ENCODE measurements around the gene MIX23.

MIX23 gene

GRCh38 chr3:122406198-122406597 lies 23.2 kb upstream of the MIX23 start:
- no peaks in the 10 kb centered on the region for H3K27me3 Mint-ChIP-seq
- H3K4me3 Mint-ChIP-seq = no peak overlapping the region
- H3K9me3 Mint-ChIP-seq = no peaks in the 10 kb centered on the region
- peaks cover 64% of the 10 kb centered on the region for H3K36me3 Mint-ChIP-seq (ENCODE audit: low read depth)
- no peak overlapping the region for H3K27ac Mint-ChIP-seq
- H3K4me1 Mint-ChIP-seq (ENCODE audit: low read depth) = peaks cover 29% of the 10 kb centered on the region
- intact Hi-C loops (cut with micrococcal nuclease) = no loop called here

GRCh38 chr3:122405015-122405414 lies 22.0 kb upstream of the MIX23 start:
- Mint-ChIP-seq H3K4me1 (ENCODE audit: low read depth) (peaks cover 26% of the 10 kb centered on the region), H3K27ac (no peak overlapping the region), H3K9me3 (no peaks in the 10 kb centered on the region), H3K27me3 (no peaks in the 10 kb centered on the region), H3K4me3 (no peak overlapping the region), H3K36me3 (ENCODE audit: low read depth) (peaks cover 56% of the 10 kb centered on the region)
- intact Hi-C loops (cut with micrococcal nuclease) = no loop called here

GRCh38 chr3:122403489-122403888 lies 20.5 kb upstream of the MIX23 start:
- H3K27me3 Mint-ChIP-seq = no peaks in the 10 kb centered on the region
- intact Hi-C loops (cut with micrococcal nuclease) = no loop called here
- H3K4me1 Mint-ChIP-seq (ENCODE audit: low read depth) = peaks cover 14% of the 10 kb centered on the region
- H3K27ac Mint-ChIP-seq = no peak overlapping the region
- H3K4me3 Mint-ChIP-seq = no peak overlapping the region
- H3K36me3 Mint-ChIP-seq (ENCODE audit: low read depth) = peaks cover 59% of the 10 kb centered on the region
- no peaks in the 10 kb centered on the region for H3K9me3 Mint-ChIP-seq

GRCh38 chr3:122398920-122399319 lies 15.9 kb upstream of the MIX23 start:
- H3K36me3 Mint-ChIP-seq (ENCODE audit: low read depth) = peaks cover 31% of the 10 kb centered on the region
- no peaks in the 10 kb centered on the region for H3K9me3 Mint-ChIP-seq
- intact Hi-C loops (cut with micrococcal nuclease) = no loop called here
- peaks cover 18% of the 10 kb centered on the region for H3K4me1 Mint-ChIP-seq (ENCODE audit: low read depth)
- no peak overlapping the region for H3K4me3 Mint-ChIP-seq
- no peak overlapping the region for H3K27ac Mint-ChIP-seq
- no peaks in the 10 kb centered on the region for H3K27me3 Mint-ChIP-seq

DNA sequence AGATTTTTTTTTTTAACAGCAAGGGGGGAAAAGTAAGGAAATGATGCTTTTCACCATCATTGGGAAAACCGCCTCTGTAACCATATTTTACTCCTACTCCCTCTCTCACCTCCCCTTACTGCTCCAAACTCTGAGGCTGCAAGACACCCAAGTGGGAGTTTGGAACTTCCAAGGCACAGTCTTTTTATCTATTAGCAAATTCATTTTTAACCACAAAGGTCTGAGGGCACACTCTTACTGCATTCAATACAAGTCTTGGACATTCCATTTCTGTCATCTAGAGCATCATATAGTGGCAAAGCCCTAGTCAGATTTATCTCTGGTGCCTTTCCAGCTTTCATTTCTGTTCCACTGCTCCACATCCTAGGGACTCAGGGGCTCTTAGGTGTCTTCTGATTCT lies 14.2 kb upstream of the MIX23 start:
- Mint-ChIP-seq H3K9me3 (no peaks in the 10 kb centered on the region), H3K4me3 (no peak overlapping the region), H3K36me3 (ENCODE audit: low read depth) (peaks cover 23% of the 10 kb centered on the region), H3K27ac (no peak overlapping the region), H3K4me1 (ENCODE audit: low read depth) (peaks cover 8% of the 10 kb centered on the region), H3K27me3 (no peaks in the 10 kb centered on the region)
- intact Hi-C loops (cut with micrococcal nuclease) = no loop called here

DNA sequence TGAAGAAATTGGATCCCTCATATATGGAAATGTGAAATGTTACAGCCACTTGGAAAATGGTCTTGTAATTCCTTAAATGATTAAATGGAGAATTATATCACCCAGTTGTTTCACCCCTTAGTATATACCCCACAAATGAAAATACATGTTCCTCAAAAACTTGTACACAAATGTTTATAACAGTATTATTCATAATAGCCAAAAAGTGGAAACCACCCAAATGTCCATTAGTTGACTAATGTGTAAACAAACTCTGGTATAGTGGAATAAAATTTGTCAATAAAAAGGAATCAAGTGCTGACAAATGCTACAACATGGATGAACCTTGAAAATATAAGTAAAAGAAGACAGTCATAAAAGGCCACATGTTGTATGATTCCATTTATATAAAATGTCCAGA lies 13.5 kb upstream of the MIX23 start:
- H3K27ac Mint-ChIP-seq = no peak overlapping the region
- peaks cover 23% of the 10 kb centered on the region for H3K36me3 Mint-ChIP-seq (ENCODE audit: low read depth)
- no peaks in the 10 kb centered on the region for H3K9me3 Mint-ChIP-seq
- intact Hi-C loops (cut with micrococcal nuclease) = no loop called here
- H3K27me3 Mint-ChIP-seq = no peaks in the 10 kb centered on the region
- no peak overlapping the region for H3K4me3 Mint-ChIP-seq
- H3K4me1 Mint-ChIP-seq (ENCODE audit: low read depth) = peaks cover 8% of the 10 kb centered on the region

DNA sequence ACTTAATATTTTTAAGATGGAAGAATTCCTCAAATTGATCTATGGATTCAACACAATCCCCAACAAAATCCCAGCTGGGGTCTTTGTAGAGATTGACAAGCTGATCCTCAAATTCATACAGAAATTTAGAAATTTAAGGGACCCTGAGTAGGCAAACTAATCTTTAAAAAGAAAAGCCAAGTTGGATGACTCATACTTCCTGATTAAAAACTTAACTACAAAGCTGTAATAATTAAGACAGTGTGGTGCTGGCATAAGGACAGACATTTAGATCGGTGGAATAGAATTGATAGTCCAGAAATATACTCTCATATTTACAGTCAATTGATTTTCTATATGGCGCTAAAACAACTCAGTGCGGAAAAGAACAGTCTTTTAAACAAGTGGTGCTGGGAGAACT lies 12.6 kb upstream of the MIX23 start:
- intact Hi-C loops (cut with micrococcal nuclease) = no loop called here
- no peaks in the 10 kb centered on the region for H3K27me3 Mint-ChIP-seq
- no peak overlapping the region for H3K4me3 Mint-ChIP-seq
- H3K9me3 Mint-ChIP-seq = no peaks in the 10 kb centered on the region
- H3K36me3 Mint-ChIP-seq (ENCODE audit: low read depth) = peaks cover 23% of the 10 kb centered on the region
- no peak overlapping the region for H3K27ac Mint-ChIP-seq
- H3K4me1 Mint-ChIP-seq (ENCODE audit: low read depth) = peaks cover 8% of the 10 kb centered on the region

DNA sequence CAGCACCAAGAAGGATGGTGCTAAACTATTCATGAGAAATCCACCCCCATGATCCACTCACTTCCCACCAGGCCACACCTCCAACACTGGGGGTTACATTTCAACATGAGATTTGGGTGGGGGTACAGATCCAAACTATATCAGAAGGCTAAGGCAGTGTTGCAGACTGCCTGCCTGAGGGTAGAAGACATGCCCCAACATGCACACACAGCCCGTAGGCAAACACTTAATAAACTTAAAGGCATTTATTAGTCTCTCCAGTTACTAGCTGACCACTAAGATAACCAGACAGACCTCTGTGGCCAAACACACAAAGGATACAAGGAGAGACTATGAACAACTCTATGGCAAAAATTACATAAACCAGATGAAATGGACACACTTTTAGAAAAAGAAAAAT lies 11.1 kb upstream of the MIX23 start:
- no peaks in the 10 kb centered on the region for H3K9me3 Mint-ChIP-seq
- H3K27me3 Mint-ChIP-seq = no peaks in the 10 kb centered on the region
- intact Hi-C loops (cut with micrococcal nuclease) = loop anchor here (5.0 kb wide), 1 partner anchor 63 kb away; no protein-coding TSS in a partner anchor
- H3K36me3 Mint-ChIP-seq (ENCODE audit: low read depth) = peaks cover 15% of the 10 kb centered on the region
- no peak overlapping the region for H3K4me3 Mint-ChIP-seq
- peaks cover 8% of the 10 kb centered on the region for H3K4me1 Mint-ChIP-seq (ENCODE audit: low read depth)
- no peak overlapping the region for H3K27ac Mint-ChIP-seq

DNA sequence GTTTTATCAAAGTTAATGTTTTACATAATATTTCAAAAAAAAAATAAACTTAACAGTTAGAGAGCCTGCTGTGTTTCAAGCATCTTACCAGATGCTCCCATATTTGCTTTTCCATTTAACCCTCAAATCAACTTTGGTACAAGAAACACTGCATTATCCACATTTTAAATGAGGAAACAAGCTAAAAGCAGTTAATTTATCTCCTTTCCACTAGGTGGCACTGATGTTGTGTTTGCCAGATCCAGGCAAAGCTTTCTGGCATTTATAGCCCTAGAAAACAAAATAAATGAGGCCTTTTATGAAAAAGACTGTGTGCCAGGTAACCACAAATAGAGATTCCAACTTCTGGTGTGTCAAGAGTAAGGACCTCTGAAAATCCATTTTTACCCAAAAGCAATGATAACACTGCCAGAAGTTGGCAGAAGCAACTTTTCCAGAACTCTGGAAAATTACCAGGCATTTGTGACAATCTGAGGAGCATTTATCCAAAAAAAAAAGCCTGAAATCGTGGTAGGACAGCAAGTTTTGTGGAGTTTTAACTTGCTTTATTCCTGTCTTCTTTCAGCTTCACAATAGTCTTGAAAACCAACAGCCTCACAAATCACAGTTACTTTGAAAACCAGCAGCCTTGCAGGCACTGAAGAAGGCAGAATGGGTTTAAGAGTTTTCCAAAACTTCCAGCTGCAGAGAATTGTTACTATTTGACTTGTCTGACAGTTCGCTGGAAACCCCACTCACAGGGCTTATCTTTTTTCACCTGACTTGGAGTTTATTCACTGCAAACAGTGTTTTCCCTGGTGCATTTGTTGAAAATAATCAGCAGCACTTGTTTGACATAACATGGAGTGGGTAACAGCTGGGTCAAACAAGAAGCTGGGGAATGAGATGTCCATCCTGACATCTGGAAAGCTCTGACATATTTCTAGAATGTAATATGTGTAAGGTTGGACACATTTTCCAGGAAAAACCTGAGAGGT lies 10.1 kb upstream of the MIX23 start:
- Mint-ChIP-seq H3K27ac (no peak overlapping the region), H3K4me3 (no peak overlapping the region)
- intact Hi-C loops (cut with micrococcal nuclease) = loop anchor here (5.0 kb wide), 1 partner anchor 64 kb away; no protein-coding TSS in a partner anchor

DNA sequence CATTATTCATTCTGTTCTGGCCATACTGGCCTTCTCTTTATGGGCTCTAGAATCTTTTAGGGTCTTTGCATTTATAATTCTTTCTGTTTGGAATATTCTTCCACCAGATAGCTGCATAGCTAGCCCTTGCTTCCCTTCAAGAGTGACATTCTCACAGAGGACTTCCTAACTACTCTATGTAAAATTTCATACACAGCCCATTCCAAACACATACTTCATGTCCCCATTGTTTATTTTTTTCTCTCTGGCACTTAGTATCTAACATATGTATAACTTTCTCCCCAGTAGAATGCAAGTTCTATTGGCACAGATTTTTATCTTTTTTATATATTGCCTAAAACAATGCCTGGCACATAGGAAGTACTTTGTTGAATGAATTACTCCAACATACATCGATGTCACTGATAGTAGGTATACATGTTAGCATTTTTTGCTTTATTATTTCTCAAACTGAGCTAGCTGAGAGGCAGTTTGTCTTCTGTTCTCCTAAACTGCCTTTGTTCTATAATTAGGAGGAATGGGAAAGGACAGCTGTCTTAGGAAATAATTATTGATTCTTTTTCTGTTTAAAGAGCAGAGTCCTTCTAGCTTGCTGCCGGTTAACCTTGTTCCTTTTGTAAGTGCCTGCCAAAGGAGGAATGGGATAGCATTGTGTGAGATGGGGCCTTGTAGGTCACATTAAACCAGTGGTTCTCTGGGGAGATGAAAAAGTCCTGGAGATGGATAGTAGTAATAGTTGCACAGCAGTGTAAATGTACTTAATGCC lies 8.8 kb upstream of the MIX23 start:
- intact Hi-C loops (cut with micrococcal nuclease) = loop anchor here (5.0 kb wide), 1 partner anchor 65 kb away; no protein-coding TSS in a partner anchor
- Mint-ChIP-seq H3K36me3 (ENCODE audit: low read depth) (peaks cover 27% of the 10 kb centered on the region), H3K9me3 (no peaks in the 10 kb centered on the region), H3K4me1 (ENCODE audit: low read depth) (peaks cover 20% of the 10 kb centered on the region), H3K27ac (no peak overlapping the region), H3K27me3 (no peaks in the 10 kb centered on the region), H3K4me3 (no peak overlapping the region)

More for the DNA sequence above, 10.1 kb upstream of the MIX23 start:
- Mint-ChIP-seq H3K36me3 (ENCODE audit: low read depth) (peaks cover 18% of the 10 kb centered on the region), H3K9me3 (no peaks in the 10 kb centered on the region), H3K4me1 (ENCODE audit: low read depth) (peaks cover 12% of the 10 kb centered on the region), H3K27me3 (no peaks in the 10 kb centered on the region)

DNA sequence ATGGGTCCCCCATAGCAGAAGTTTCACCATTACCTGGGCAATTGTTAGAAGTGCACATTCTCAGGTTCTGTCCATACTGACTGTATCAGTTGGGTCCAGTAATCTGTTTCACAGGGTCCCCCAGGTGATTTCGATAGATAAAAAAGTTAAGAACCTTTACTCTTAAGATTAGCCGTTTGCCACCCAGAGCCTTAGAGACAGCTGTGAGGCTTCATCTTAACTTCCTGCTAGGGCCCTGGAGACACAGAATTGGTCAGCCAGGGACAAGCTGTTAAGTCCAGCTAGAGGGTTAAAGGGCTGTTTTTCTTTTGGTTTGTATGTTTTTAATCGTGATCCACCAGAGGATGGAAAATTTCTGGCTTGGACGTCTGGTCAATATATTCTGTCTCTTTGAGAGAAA lies 7.6 kb upstream of the MIX23 start:
- H3K9me3 Mint-ChIP-seq = no peaks in the 10 kb centered on the region
- peaks cover 20% of the 10 kb centered on the region for H3K4me1 Mint-ChIP-seq (ENCODE audit: low read depth)
- H3K27ac Mint-ChIP-seq = no peak overlapping the region
- intact Hi-C loops (cut with micrococcal nuclease) = loop anchor here (5.0 kb wide), 1 partner anchor 67 kb away; no protein-coding TSS in a partner anchor
- no peak overlapping the region for H3K4me3 Mint-ChIP-seq
- H3K36me3 Mint-ChIP-seq (ENCODE audit: low read depth) = peaks cover 32% of the 10 kb centered on the region
- H3K27me3 Mint-ChIP-seq = no peaks in the 10 kb centered on the region

GRCh38 chr3:122389892-122390291 lies 6.9 kb upstream of the MIX23 start:
- no peak overlapping the region for H3K27ac Mint-ChIP-seq
- peaks cover 16% of the 10 kb centered on the region for H3K4me1 Mint-ChIP-seq (ENCODE audit: low read depth)
- peaks cover 32% of the 10 kb centered on the region for H3K36me3 Mint-ChIP-seq (ENCODE audit: low read depth)
- intact Hi-C loops (cut with micrococcal nuclease) = loop anchor here (5.0 to 10.0 kb wide), 2 partner anchors 67 to 285 kb away; no protein-coding TSS in a partner anchor
- H3K4me3 Mint-ChIP-seq = no peak overlapping the region
- no peaks in the 10 kb centered on the region for H3K27me3 Mint-ChIP-seq
- no peaks in the 10 kb centered on the region for H3K9me3 Mint-ChIP-seq

- Mint-ChIP-seq H3K36me3 (ENCODE audit: low read depth) (peaks cover 29% of the 10 kb centered on the region), H3K4me3 (no peak overlapping the region), H3K27me3 (no peaks in the 10 kb centered on the region), H3K9me3 (no peaks in the 10 kb centered on the region), H3K27ac (no peak overlapping the region), H3K4me1 (ENCODE audit: low read depth) (peaks cover 19% of the 10 kb centered on the region)
- intact Hi-C loops (cut with micrococcal nuclease) = loop anchor here (10.0 kb wide), 1 partner anchor 286 kb away; no protein-coding TSS in a partner anchor
Measured at GRCh38 chr3:122389197-122389596, 6.2 kb upstream of the MIX23 start.

GRCh38 chr3:122387709-122388108 lies 4.7 kb upstream of the MIX23 start:
- Mint-ChIP-seq H3K4me3 (no peak overlapping the region), H3K27me3 (no peaks in the 10 kb centered on the region), H3K4me1 (ENCODE audit: low read depth) (peaks cover 27% of the 10 kb centered on the region), H3K9me3 (no peaks in the 10 kb centered on the region), H3K27ac (no peak overlapping the region), H3K36me3 (ENCODE audit: low read depth) (peaks cover 29% of the 10 kb centered on the region)
- intact Hi-C loops (cut with micrococcal nuclease) = loop anchor here (10.0 kb wide), 1 partner anchor 287 kb away; no protein-coding TSS in a partner anchor

Data from dendritic cell treated with granulocyte-macrophage colony-stimulating factor and Interleukin-4, amounts not matched to agents 40 ng/mL and 50 ng/mL, for 4 days (primary cell).